GM18508 (cell line): ENCODE measurements around the gene EIF3D.

ENCODE experiments used
- ATAC-seq: cut with Tn5 transposase; IDR thresholded peaks from one replicate; pipeline ENCODE4 v1.9.1; 2021; ENCODE audit warnings: moderate number of reproducible peaks; ENCODE audit not compliant: insufficient read depth, unreplicated experiment

The EIF3D gene

DNA sequence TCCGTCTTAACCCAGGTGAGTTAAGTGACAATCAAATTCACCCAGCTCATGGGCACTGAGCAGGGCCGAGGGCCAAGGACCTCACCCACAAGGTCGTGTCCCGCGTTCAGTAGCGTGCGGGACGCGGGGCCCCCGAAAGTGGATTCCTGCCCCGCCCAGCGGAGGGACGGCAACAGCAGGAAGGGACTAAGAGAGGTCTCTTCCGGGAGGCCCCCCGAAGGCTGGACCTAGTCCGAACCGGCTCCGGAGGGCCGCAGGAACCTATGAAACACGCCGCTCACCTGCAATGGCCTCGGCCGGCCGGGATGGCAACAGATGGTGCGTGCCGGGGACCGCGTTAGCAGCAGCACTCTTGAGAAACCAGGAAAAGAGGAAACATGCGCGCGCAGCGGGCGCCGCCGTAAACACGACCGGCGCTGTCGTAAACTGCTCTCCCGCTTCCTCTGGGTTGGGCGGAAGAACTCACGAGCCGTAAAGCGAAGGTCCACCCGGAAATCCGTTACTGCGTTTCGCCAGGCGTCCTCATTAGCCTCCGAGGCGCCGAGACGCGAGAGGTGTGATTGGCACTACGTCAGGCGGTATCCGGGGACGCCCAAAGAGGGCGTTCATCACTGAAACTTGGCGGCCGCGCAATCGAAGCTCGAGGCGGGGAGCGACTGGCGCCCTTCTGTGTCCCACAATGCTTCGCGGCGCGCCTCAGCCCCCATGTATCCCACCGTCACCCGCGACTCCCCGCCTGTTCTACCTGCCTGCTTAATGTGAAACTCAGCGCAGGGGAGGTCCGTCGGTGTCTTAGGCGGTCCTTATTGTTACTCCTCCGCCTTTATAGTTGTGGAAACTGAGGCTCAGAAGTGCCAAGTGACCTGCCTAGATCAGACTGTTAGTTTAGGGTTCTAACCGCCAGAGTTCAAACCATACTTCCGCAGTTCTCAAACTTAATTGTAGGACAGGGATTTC is at the start of gene EIF3D:
EIF3D (minus strand) TSS at position 372 of the 957 bp plus-strand sequence. CDS start 3,045 bp downstream, outside the sequence.
- peak; percentile 68 for ATAC-seq

GRCh38 chr22:36578619-36579018 is 49.7 kb upstream of the EIF3D start:
- no peak for ATAC-seq

GRCh38 chr22:36577019-36577418 is 48.1 kb upstream of the EIF3D start:
- ATAC-seq = no peak

GRCh38 chr22:36574728-36575127 is 45.8 kb upstream of the EIF3D start:
- no peak for ATAC-seq

- ATAC-seq = no peak
These were observed 44.9 kb upstream of the EIF3D start for GRCh38 chr22:36573815-36574363.

DNA sequence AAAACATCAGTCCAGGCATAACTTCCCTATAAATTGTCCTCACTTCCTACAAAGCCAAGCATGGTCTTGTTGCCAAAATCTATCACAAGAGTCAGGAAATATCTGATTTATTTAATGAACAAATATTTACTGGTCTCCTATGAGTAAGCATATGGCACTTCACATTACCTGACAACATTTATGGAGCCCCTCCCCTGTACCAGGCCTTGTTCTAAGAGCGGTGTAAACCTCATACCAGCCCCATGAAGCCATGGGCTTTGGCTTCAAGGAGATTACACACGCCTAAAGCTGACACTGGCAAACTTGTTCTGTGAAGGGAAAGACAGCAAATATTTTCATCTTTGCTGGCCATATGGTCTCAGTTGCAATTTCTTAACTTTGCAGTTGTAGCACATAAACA is 43.0 kb upstream of the EIF3D start:
- ATAC-seq = no peak

DNA sequence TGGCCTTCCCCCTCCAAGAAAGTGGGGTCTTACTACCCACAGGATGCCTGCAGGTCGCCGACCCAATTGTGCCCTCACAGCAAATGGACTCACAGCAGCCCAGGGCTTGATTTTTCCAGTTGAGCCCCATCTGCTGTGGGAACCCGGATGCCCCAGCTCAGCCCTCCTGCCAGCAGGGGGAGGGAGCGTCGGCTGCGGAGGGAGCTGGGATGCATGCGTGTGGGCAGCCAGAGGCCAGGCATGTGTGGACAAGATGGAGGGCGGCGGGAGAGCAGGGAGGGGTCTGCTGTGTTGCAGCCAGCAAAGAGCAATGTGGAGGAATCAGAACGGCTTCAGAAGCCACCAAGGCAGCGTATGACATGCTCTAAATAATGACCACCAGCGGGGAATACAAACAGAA is 41.0 kb upstream of the EIF3D start:
- no peak for ATAC-seq

DNA sequence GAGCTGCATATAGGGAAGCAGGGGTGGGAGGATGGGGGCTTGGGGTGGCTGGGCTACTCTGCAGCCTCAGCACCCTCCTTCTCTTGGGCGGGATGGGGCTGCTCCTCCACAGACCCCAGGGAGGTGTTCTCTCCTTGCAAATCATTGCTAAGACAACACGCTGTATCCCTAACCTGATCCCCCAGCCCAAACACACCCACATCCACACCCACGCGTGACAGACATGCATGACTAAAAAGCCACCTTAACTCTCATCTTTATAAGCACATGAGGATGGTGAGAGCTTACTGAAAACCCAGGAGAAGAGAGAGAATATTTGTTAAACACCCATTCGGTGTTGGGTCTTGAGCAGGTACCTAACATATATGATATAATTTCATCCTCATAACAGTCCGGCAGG is 39.9 kb upstream of the EIF3D start:
- no peak for ATAC-seq

GRCh38 chr22:36566720-36567119 is 37.8 kb upstream of the EIF3D start:
- no peak for ATAC-seq

- ATAC-seq = no peak
These were observed 36.7 kb upstream of the EIF3D start for GRCh38 chr22:36565686-36566085.

- ATAC-seq = no peak
These were observed 36.2 kb upstream of the EIF3D start for GRCh38 chr22:36565159-36565507.

GRCh38 chr22:36564422-36565158 is 35.6 kb upstream of the EIF3D start:
- no peak for ATAC-seq

- ATAC-seq = no peak
These were observed 34.9 kb upstream of the EIF3D start for GRCh38 chr22:36563898-36564297.

DNA sequence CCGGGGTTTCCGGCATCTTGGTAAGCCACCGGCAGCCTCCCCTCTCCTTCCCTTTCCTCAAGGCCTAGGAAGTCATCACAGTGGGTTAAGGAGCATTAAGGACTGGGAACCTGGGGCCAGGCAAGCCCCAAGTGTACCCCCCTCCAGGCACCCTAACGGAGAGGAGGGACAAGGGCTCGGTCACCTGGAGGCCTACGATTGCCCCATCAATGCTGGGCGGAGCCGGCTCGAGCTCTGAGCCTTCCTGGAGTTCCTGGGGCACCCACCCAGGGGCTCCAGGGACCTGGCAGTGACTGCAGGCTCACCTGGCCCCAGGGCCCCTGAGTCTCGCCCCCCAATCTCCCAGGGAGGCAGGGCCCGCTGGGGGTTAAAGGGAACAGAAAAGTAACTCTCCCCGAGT is 34.5 kb upstream of the EIF3D start:
- no peak for ATAC-seq

- ATAC-seq = no peak
These were observed 34.0 kb upstream of the EIF3D start for GRCh38 chr22:36563001-36563400.

DNA sequence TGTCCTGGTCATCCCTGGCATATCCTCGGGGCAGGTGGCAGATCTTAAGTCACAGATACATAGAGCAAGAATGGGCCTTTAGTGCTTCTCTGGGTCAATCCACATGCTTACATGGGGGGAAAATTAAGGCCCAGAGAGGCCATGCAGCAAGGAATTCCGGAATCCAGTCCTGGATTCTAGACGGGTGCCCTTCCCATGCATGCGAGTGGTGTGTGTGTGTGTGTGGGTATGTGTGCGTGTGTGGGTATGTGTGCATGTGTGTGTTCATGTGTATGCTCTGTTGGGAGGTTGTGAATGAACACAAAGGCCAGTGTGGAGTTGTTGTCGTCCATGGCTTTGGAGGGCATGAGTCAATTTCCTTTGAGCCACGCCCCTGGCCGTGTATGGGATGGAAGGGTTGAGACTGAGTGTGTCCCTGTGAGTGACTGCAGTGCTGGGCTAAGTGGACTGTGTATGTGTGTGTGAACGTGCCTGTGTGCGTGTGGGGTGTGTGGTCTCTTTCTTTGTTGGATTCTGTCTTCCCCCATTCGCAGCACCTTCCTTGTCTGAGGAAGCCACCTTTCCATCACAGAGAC is 33.4 kb upstream of the EIF3D start:
- no peak for ATAC-seq

DNA sequence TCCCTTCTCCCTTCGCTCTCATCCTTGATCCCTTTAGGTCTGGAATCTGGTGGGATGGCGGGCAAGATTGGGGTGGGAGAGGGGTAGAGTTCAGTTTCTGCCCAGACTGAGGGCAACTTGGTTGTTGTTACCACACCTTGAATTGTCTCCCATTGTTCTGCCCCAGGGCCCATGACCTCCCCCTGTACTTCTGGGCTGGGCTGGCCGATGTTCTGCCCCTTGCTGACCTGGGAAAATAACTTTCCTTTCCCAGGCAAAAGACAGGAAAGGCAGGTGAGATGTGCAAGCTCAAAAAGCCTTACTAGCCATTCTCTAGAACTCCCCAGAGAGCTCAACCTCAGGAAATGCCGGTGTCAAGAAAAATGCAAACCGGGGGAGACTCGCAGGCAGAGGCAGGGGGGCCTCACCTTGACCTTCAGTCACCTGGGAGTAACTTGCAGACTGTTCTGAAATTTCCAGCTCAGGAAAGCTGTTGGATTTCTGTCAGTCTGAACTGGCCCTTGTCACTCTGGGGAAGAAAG is 32.4 kb upstream of the EIF3D start:
- ATAC-seq = no peak

DNA sequence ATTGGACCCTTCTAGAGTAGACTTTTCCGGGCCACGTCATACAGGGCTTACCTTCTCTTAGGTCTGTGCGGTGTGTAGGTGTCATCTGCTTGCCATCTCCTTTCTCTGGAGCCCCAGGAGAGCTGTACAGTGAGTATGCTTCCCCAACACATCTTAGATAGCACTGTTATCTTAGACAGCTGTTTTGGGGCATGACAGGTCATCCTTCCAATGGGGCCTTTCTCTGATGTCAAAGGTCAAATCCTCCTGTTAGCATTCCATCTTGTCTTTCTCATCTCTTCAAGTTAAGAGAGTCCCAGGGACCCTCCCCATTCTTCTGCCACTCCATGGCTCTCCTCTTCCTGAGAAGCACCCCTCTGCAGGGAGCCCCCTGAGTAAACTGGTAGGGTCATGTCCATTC is 31.0 kb upstream of the EIF3D start:
- no peak for ATAC-seq

GRCh38 chr22:36554098-36554497 is 25.1 kb upstream of the EIF3D start:
- ATAC-seq = no peak

GRCh38 chr22:36552289-36552688 is 23.3 kb upstream of the EIF3D start:
- ATAC-seq = no peak
